LNCaP clone FGC (cell line): ENCODE results near the gene SLC9A7.

Experiments
- DNase-seq: peaks from one replicate; pipeline ENCODE4 v3.0.0-alpha.2; 2011; ENCODE audit warnings: low read depth
- H3K4me3 ChIP-seq: 2 replicates; pipeline ENCODE4 v1.5.1; 2011; ENCODE audit warnings: mild to moderate bottlenecking, low read depth, low read length, control low read depth
- CTCF ChIP-seq: IDR thresholded peaks from 2 replicates; pipeline ENCODE4 v1.5.1; 2012; ENCODE audit warnings: mild to moderate bottlenecking; ENCODE audit not compliant: control insufficient read depth, insufficient read depth; ENCODE audit errors: extremely low read depth

The SLC9A7 gene

GRCh38 chrX:46715997-46716396 is 42.9 kb downstream of the SLC9A7 start:
- no peak overlapping the region for H3K4me3 ChIP-seq
- DNase-seq, result no peak
- TF ChIP-seq CTCF, result no peak

- TF ChIP-seq CTCF, result no peak
- no peak overlapping the region for H3K4me3 ChIP-seq
- DNase-seq, result no peak
Measured at GRCh38 chrX:46715530-46715929, 43.4 kb downstream of the SLC9A7 start.

DNA sequence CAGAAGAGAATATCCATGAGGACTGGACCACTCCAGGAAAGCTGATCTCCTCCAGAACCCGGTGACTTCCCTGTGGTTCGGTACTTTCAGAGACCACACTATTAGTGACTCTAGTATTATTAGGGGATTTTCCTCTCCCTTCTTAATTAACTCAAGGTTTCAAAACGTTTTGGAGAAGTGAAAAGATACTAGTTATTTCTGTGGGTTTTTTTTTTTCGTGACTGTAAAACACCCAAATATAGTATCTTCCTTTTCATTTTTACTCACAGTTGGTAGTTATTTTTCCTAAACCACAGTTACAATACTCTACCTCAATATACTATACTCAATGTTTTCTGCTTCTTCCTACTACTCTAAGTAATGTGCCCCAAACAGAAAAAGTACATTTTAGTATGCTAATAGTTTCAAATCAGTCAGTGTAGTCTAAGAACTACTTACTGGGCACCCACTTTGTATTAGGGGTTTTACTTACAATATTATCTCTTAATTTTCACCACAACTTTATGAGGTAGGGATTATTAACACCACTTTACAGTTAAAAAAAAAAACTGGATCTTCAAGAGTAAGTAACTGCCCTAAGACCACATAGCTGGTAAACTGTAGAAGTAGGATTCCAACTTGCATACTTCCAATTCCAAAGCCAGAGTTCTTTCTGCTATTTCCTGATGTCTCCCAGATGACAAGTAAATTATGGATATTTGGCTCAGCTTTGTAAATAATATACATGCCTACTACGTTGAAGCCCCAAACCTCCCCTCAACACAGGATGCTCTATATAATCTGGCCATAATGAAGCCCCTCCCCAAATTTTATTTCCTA is 45.0 kb downstream of the SLC9A7 start:
- H3K4me3 ChIP-seq, result no peak overlapping the region
- TF ChIP-seq CTCF, result no peak
- DNase-seq, result no peak

- DNase-seq, result no peak
- no peak for TF ChIP-seq CTCF
- no peak overlapping the region for H3K4me3 ChIP-seq
Measured at GRCh38 chrX:46712764-46713163, 46.2 kb downstream of the SLC9A7 start.

- no peak for TF ChIP-seq CTCF
- no peak overlapping the region for H3K4me3 ChIP-seq
- no peak for DNase-seq
Measured at GRCh38 chrX:46710927-46711623, 47.8 kb downstream of the SLC9A7 start.

DNA sequence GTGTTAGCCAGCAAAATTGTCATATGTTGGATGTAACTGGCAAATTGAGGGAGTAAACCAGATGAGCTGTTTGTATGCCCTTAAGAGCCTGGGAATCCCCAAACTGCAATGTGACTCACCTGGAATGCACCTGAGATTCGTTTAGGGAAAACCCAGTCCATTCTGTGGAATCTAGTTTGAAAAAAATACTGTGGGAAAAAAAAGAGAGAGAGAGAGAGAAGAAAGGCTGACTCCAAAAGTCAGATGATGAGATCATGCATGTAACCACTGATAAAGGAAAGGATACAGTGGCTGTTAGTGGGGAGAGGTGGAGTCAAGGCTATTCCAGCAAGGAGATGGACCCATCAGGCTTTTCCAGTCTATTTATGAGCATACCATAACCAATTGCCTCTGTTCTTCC is 48.5 kb downstream of the SLC9A7 start:
- no peak for TF ChIP-seq CTCF
- H3K4me3 ChIP-seq, result no peak overlapping the region
- no peak for DNase-seq
